SK-N-SH treated with all-trans-retinoic acid at 6 μM for 48 hours (cell line): Measurements from ENCODE around the gene PRIMA1.

Source experiments
- ATAC-seq: fragments of 200-7000 bp; cut with Tn5 transposase; 3 replicates; pipeline ENCODE4 v1.9.1; 2020; ENCODE audit warnings: mild to moderate bottlenecking, moderate library complexity
- BACH2 ChIP-seq: fragments of 250-450 bp; sonication (Bioruptor Pico); IDR thresholded peaks from 2 replicates; pipeline ENCODE4 v1.9.0; 2021; ENCODE audit warnings: mild to moderate bottlenecking, borderline replicate concordance
- PPARA ChIP-seq: fragments of 250-450 bp; sonication (Bioruptor Pico); IDR thresholded peaks from 2 replicates; pipeline ENCODE4 v1.5.0; 2020; ENCODE audit warnings: mild to moderate bottlenecking, borderline replicate concordance
- RARB ChIP-seq: fragments of 250-450 bp; sonication (Bioruptor Pico); IDR thresholded peaks from 2 replicates; pipeline ENCODE4 v1.8.0; 2021; ENCODE audit warnings: mild to moderate bottlenecking, moderate library complexity
- TOX ChIP-seq: fragments of 250-450 bp; sonication (Bioruptor Pico); IDR thresholded peaks from 2 replicates; pipeline ENCODE4 v1.8.0; 2021; ENCODE audit warnings: mild to moderate bottlenecking, moderate library complexity, borderline replicate concordance
- ZC3H10 ChIP-seq: fragments of 250-450 bp; sonication (Bioruptor Pico); IDR thresholded peaks from 2 replicates; pipeline ENCODE4 v1.5.1; 2021; ENCODE audit warnings: mild to moderate bottlenecking, moderate library complexity
- ZFP30 ChIP-seq: fragments of 450-650 bp; formaldehyde crosslinking; IDR thresholded peaks from 2 replicates; pipeline ENCODE4 v1.5.0; 2022; ENCODE audit warnings: mild to moderate bottlenecking, moderate library complexity
- ZNF565 ChIP-seq: fragments of 450-650 bp; formaldehyde crosslinking; conservative IDR thresholded peaks from 2 replicates; pipeline ENCODE4 v1.5.0; 2020; ENCODE audit warnings: low read depth, mild to moderate bottlenecking, moderate library complexity
- ZNF70 ChIP-seq: fragments of 450-650 bp; formaldehyde crosslinking; IDR thresholded peaks from 2 replicates; pipeline ENCODE4 v1.5.0; 2020; ENCODE audit warnings: mild to moderate bottlenecking, moderate library complexity
- TF ChIP-seq, protein P1 (sequence below): fragments of 250-450 bp; sonication (Bioruptor Pico); IDR thresholded peaks from 2 replicates; pipeline ENCODE4 v1.8.0; 2020; ENCODE audit warnings: mild to moderate bottlenecking, moderate library complexity, borderline replicate concordance
- TF ChIP-seq, protein P2 (sequence below): fragments of 250-450 bp; sonication (Bioruptor Pico); IDR thresholded peaks from 2 replicates; pipeline ENCODE4 v1.5.1; 2020; ENCODE audit warnings: low read depth, mild to moderate bottlenecking, moderate library complexity
- TF ChIP-seq, protein P3 (sequence below): fragments of 250-450 bp; sonication (Bioruptor Pico); IDR thresholded peaks from 2 replicates; pipeline ENCODE4 v1.8.0; 2021; ENCODE audit warnings: low read depth, mild to moderate bottlenecking, moderate library complexity, borderline replicate concordance

The PRIMA1 gene

DNA sequence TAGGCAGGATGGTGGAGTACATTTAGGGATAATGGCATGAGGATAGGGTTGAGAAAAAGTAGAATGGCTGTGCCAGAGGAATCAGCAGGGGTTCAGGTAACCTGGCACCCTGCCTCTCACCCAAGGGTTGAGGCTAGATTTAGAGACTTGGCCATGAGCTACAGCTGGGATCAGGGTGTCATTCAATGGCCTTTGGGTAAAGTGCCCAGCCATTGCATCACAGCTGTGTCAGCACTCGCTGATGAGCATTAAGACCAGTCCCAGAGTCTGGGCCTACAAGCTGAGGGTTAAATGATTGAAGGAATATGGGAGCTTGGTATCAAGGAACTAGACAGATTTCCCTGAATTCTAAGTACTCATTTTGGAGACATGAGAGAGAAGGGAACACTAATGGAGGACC, 113.9 kb downstream of the PRIMA1 start:
- TF ChIP-seq PPARA (CRISPR knock-in tag) (no peak), BACH2 (CRISPR knock-in tag) (no peak), ZNF565 (no peak), ZNF70 (CRISPR knock-in tag) (no peak), ZFP30 (CRISPR knock-in tag) (no peak), TOX (no peak)
- TF ChIP-seq, protein P1, sequence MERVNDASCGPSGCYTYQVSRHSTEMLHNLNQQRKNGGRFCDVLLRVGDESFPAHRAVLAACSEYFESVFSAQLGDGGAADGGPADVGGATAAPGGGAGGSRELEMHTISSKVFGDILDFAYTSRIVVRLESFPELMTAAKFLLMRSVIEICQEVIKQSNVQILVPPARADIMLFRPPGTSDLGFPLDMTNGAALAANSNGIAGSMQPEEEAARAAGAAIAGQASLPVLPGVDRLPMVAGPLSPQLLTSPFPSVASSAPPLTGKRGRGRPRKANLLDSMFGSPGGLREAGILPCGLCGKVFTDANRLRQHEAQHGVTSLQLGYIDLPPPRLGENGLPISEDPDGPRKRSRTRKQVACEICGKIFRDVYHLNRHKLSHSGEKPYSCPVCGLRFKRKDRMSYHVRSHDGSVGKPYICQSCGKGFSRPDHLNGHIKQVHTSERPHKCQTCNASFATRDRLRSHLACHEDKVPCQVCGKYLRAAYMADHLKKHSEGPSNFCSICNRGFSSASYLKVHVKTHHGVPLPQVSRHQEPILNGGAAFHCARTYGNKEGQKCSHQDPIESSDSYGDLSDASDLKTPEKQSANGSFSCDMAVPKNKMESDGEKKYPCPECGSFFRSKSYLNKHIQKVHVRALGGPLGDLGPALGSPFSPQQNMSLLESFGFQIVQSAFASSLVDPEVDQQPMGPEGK (CRISPR knock-in tag) = no peak
- TF ChIP-seq, protein P2, sequence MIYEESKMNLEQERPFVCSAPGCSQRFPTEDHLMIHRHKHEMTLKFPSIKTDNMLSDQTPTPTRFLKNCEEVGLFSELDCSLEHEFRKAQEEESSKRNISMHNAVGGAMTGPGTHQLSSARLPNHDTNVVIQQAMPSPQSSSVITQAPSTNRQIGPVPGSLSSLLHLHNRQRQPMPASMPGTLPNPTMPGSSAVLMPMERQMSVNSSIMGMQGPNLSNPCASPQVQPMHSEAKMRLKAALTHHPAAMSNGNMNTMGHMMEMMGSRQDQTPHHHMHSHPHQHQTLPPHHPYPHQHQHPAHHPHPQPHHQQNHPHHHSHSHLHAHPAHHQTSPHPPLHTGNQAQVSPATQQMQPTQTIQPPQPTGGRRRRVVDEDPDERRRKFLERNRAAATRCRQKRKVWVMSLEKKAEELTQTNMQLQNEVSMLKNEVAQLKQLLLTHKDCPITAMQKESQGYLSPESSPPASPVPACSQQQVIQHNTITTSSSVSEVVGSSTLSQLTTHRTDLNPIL = no peak
- TF ChIP-seq, protein P3, sequence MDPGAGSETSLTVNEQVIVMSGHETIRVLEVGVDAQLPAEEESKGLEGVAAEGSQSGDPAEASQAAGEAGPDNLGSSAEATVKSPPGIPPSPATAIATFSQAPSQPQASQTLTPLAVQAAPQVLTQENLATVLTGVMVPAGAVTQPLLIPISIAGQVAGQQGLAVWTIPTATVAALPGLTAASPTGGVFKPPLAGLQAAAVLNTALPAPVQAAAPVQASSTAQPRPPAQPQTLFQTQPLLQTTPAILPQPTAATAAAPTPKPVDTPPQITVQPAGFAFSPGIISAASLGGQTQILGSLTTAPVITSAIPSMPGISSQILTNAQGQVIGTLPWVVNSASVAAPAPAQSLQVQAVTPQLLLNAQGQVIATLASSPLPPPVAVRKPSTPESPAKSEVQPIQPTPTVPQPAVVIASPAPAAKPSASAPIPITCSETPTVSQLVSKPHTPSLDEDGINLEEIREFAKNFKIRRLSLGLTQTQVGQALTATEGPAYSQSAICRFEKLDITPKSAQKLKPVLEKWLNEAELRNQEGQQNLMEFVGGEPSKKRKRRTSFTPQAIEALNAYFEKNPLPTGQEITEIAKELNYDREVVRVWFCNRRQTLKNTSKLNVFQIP (CRISPR knock-in tag) = no peak
- ATAC-seq = no peak

DNA sequence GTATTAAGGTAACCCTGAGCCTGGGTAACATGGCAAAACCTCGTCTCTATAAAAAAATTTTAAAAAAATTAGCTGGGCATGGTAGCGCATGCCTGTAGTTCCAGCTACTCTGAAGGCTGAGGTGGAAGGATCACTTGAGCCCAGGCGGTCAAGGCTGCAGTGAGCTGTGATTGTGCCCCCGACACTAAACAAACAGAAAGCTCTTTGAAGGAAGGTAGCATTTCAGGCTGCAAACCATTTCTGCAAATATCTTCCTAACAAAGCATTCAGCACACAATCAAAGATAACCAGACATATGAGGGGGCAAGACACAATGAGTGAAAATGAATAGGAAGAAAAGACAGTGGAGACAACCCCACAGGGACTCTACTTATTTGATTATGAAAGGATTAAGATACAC, 118.7 kb downstream of the PRIMA1 start:
- TF ChIP-seq ZNF70 (CRISPR knock-in tag) (no peak), ZC3H10 (CRISPR knock-in tag) (no peak), RARB (CRISPR knock-in tag) (no peak), ZFP30 (CRISPR knock-in tag) (no peak)
- ATAC-seq = no peak
